Activated T-cell treated with anti-CD3 and anti-CD28 coated beads, Interleukin-2, amount 50 U/mL, for 72 hours (primary cell): ENCODE results near the gene FBH1. TPM values are rescaled to one million over a fixed set of nuclear protein-coding genes. Genes with fewer than 3 reads are reported as not detected.
A peak's percentile ranks its signal among the peaks of the same experiment; 100 is the strongest.
"Not testable (repeated sequence)": the region's sequence is repeated elsewhere in the genome, so short reads cannot be mapped to it uniquely, and the experiment has no call there.

Source experiments
- ATAC-seq, 2 donors: fragments of 150-1000 bp; cut with Tn5 transposase; replicated peaks in 1 of 2; 2 replicates each; pipeline ENCODE4 v1.10.0; 2021; ENCODE audit warnings: moderate library complexity in 2 of 2, mild to moderate bottlenecking in 1 of 2
- DNase-seq, 2 donors: peaks; one replicate each; pipeline ENCODE4 v3.0.0; 2021 to 2022; ENCODE audit warnings: mixed read lengths in 1 of 2
- H3K27ac Mint-ChIP-seq: one replicate; pipeline ENCODE4 v1.8.0; 2022; ENCODE audit warnings: mild to moderate bottlenecking, moderate library complexity, mixed read lengths
- H3K27me3 Mint-ChIP-seq: one replicate; pipeline ENCODE4 v1.8.0; 2022; ENCODE audit warnings: low read depth, mixed read lengths
- H3K36me3 Mint-ChIP-seq, 2 donors: one replicate each; pipeline ENCODE4 v1.8.0; 2022; ENCODE audit warnings: mixed read lengths in 2 of 2, mild to moderate bottlenecking in 1 of 2; ENCODE audit not compliant: insufficient read depth in 2 of 2
- H3K4me1 Mint-ChIP-seq: one replicate; pipeline ENCODE4 v1.8.0; 2022; ENCODE audit warnings: low read depth, mixed read lengths
- H3K4me3 Mint-ChIP-seq, 2 donors: one replicate each; pipeline ENCODE4 v1.8.0; 2022; ENCODE audit warnings: mild to moderate bottlenecking in 2 of 2, mixed read lengths in 2 of 2, moderate library complexity in 2 of 2
- H3K9me3 Mint-ChIP-seq, 2 donors: one replicate each; pipeline ENCODE4 v1.8.0; 2022; ENCODE audit warnings: mixed read lengths in 2 of 2
- total RNA-seq, 2 donors: library from RNA; stranded (reverse); gene quantifications; one replicate each; pipeline ENCODE4 v1.2.3, GENCODE V29; 2022

The FBH1 gene
- total RNA-seq, 2 donors from 2014 or later: 51.0 to 53.6 TPM

DNA sequence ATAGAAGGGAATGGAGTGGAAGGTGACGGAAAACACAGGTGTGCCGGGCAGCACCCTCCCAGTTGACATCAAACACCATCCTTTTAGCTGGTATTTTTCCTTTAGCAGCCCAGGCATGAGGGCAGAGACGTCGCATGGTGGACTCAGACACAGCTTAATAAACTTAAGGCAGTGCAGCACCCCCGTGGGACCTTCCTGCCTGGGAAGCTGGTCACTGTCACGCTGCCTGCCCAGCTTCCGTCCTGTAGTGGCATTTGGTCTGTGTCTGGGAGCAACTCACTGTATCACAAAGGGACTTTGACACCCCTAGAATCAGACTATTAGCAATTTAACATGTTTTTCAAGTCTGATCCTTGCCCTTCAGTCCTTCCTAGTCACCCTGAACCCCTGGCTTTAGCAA lies 51.5 kb downstream of the FBH1 start:
- no peak for ATAC-seq
- Mint-ChIP-seq H3K36me3 (peaks cover 0 to 9% of the 10 kb centered on the region in 2 donors), H3K27me3 (no peaks in the 10 kb centered on the region), H3K27ac (no peak overlapping the region), H3K4me3 (no peak overlapping the region), H3K4me1 (peaks cover 9% of the 10 kb centered on the region), H3K9me3 (no peaks in the 10 kb centered on the region)
- no peak for DNase-seq

DNA sequence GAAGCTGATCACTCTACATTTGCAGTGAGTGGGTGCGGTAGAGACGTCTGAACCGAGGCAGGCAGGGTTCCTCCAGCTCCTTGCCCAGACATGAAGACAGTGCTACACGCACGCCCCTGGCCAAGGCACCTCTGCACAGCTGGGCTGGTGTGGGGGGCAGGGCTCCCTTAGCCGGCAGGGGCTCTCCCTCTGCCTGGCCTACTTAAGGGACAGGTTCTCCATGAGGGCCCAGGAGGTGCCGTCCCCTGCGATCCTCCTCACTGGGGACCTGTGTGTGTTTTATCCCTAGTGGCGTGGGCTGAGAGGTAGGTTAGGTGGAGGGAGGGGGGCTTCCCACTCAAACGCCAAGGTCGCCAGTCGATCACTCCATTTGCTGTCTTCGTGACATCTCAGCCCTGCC lies 52.0 kb downstream of the FBH1 start:
- DNase-seq (no peak), ATAC-seq (no peak)
- no peak overlapping the region for H3K4me3 Mint-ChIP-seq
- no peak overlapping the region for H3K27ac Mint-ChIP-seq
- peaks cover 9% of the 10 kb centered on the region for H3K4me1 Mint-ChIP-seq
- peaks cover 0 to 8% of the 10 kb centered on the region in 2 donors for H3K36me3 Mint-ChIP-seq
- H3K27me3 Mint-ChIP-seq: no peaks in the 10 kb centered on the region
- H3K9me3 Mint-ChIP-seq: no peaks in the 10 kb centered on the region

DNA sequence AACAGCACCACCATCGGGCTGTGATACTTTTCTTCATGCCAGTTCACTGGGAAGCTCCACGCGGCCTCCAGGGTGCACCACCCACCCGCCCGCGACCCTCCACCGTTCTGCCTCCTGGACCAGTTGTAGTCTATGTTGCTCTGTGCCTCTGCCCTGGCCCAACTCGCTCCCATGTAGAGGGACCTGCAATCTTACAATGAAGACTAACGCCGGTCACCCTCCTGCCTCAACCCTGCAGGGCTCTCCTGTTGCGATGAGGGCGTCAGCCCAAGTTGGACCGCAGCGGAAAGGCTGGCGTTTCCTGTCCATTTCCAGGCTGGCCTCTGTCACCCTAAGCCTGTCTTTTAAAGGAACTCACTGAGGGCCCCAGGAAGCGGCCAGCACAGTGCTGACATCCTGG lies 52.4 kb downstream of the FBH1 start:
- Mint-ChIP-seq H3K36me3 (peaks cover 0 to 6% of the 10 kb centered on the region in 2 donors), H3K4me3 (no peak overlapping the region), H3K4me1 (peaks cover 9% of the 10 kb centered on the region), H3K27ac (no peak overlapping the region), H3K9me3 (no peaks in the 10 kb centered on the region), H3K27me3 (no peaks in the 10 kb centered on the region)
- DNase-seq: no peak
- ATAC-seq: no peak

DNA sequence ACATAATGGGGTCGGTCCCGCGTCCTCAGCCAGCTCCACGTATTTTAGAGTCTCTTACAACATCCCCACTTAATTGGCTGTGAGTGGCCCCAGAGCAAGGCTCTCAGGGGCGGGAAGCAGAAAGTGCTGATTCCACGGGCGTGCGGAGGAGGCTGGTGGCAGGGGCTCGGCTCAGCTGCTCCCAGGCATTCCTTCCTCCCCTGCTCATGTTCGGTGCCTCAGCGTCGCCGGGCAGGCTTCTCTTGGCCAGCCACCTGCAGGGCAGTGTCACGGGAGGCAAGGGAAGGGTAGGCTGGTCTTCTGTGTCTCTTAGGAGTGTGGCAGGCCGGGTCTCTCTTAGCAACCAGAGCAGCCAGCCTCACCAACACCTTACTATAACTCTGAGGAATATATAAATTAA lies 53.5 kb downstream of the FBH1 start:
- ATAC-seq (no peak), DNase-seq (no peak)
- Mint-ChIP-seq H3K27me3 (no peaks in the 10 kb centered on the region), H3K4me3 (no peak overlapping the region), H3K36me3 (no peaks in the 10 kb centered on the region), H3K27ac (no peak overlapping the region), H3K9me3 (no peaks in the 10 kb centered on the region), H3K4me1 (peaks cover 9% of the 10 kb centered on the region)

DNA sequence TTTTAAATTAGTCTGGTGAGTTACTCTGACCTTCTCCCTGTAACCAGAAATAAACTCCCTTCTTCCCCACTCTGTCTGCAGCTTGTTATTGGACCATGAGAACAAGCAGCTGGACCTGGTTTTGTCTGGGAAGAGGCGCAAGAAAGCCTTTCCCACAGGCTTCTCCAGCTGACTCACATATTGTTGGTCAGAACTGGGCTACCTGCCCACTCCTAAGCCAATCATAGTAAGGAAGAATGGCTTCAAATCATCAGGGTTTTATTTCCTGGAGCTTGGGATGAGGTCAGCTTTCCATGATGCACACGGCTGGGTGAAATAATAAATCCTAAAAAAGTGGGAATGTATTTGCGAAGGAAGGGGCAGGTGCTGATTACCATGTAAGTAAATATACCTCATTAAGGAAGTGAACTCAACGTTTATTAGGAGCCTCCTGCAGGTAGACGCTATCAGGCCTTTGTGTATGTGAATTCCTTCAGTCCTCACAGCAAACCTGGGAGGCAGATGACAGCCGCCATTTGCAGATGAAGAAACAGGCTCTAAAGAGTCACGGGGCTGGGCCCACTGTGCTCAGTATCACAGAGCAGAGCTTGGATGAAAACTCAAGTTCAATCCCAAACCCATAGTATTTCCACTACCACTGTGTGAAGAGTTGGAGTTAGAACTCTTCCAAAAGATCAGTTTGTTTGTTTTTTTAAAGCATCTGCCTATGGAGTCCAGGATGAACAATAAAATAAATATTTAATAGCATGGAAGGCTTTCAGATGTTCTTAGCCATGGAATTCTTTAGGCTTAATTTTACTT lies 54.5 kb downstream of the FBH1 start:
- H3K36me3 Mint-ChIP-seq: no peaks in the 10 kb centered on the region
- H3K4me3 Mint-ChIP-seq: no peak overlapping the region
- no peaks in the 10 kb centered on the region for H3K27me3 Mint-ChIP-seq
- no peak for DNase-seq
- no peak overlapping the region for H3K27ac Mint-ChIP-seq
- H3K9me3 Mint-ChIP-seq: no peaks in the 10 kb centered on the region
- peaks cover 14% of the 10 kb centered on the region for H3K4me1 Mint-ChIP-seq
- no peak for ATAC-seq

DNA sequence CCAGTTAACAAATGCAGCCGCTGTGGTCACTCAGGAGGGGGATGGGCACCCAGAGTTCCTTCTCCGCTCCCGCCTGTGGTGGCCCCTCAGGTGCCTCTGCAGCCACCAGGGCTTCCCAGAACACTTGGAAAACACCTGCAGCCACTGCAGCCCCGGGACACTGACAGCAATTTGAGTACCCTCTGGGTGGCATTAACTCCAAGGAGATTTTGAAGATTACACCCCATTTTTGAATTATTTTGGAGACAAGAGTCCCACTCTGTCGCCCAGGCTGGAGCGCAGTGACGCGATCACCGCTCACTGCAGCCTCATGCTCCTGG lies 55.1 kb downstream of the FBH1 start:
- Mint-ChIP-seq H3K4me1 (peaks cover 15% of the 10 kb centered on the region), H3K36me3 (no peaks in the 10 kb centered on the region), H3K27ac (no peak overlapping the region), H3K27me3 (no peaks in the 10 kb centered on the region), H3K4me3 (no peak overlapping the region), H3K9me3 (no peaks in the 10 kb centered on the region)
- no peak for DNase-seq
- no peak for ATAC-seq

DNA sequence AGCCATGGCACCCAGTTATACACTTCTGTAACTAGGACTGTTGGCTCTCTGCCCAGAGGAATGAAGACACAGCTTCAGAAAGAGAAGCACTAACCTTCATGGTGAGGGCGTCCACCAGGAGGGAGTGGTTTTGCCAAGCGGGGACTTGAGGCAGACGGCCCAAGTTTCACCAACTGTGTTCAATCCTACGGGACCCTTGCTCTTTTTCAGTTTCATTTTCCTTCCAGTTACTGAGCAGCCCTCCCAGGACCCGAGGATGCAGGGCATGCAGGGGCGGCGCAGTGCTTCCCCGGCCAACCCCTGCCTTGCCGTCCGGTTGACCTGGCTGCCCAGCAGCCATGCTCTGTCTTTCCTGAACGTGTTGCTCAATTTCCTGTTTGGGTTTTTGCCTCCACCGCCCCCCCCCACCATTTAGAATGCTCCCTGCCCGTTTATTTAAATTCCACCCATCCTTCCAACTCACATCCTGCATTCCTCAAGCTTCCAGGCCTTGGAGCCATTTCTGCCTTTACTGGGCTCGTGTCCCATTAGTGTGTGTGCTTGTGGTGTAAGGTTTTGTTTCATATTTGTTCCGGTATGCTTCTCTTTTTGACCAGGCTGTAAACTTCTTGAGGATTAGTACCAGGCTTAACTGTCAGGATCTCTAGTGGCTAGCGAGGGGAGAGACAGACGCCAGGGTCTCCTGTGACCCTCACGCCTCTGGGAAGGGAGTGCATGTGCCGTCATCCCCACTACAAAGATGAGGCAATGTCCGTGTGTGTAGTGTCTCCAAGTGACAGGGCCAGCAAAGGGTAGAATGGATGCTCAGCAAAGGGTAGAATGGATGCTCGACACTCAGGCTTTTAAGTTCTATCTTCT lies 55.7 kb downstream of the FBH1 start:
- Mint-ChIP-seq H3K27me3 (no peaks in the 10 kb centered on the region), H3K36me3 (no peaks in the 10 kb centered on the region), H3K4me3 (peak overlapping the region; percentile 19 to 46), H3K9me3 (no peaks in the 10 kb centered on the region), H3K4me1 (peaks cover 15% of the 10 kb centered on the region), H3K27ac (peak overlapping the region; percentile 20)
- DNase-seq (no peak), ATAC-seq (peak in 1 of 2 donors; percentile 7)

DNA sequence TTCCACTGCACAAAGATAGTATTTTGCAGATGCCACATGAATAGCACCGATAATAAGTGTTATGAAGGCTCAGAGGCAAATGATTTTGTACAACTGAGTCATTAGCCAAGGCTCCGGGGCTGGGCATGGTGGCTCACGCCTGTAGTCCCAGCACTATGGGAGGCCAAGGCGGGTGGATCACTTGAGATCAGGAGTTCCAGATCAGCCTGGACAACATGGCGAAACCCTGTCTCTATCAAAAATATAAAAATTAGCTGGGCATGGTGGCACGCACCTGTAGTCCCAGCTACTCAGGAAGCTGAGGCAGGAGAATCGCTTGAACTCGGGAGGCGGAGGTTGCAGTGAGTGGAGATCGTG lies 56.4 kb downstream of the FBH1 start:
- H3K27ac Mint-ChIP-seq, DNase-seq, H3K9me3 Mint-ChIP-seq, ATAC-seq, H3K36me3 Mint-ChIP-seq, H3K4me3 Mint-ChIP-seq, H3K27me3 Mint-ChIP-seq: not testable (repeated sequence)
- peaks cover 15% of the 10 kb centered on the region for H3K4me1 Mint-ChIP-seq

DNA sequence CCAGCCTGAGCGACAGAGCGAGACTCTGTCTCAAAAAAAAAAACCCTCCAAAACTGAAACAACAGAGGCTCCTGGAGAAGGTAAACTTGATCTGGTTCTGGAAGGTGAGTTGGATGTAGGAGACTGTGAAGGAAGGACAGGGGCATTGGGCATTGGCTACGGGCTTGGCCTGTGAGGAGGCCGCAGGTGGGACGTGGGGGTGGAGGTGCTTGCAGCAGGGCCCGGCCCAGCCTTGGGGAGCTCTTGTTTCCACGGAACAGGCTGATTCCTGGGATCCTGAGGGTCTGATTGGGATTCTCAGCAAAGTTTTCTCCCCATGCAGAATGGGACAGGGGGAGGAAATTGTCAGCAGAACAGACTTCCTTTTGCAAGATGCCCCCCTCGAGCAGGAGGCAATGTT lies 56.7 kb downstream of the FBH1 start:
- no peak overlapping the region for H3K27ac Mint-ChIP-seq
- H3K36me3 Mint-ChIP-seq: no peaks in the 10 kb centered on the region
- H3K9me3 Mint-ChIP-seq: no peaks in the 10 kb centered on the region
- no peak for ATAC-seq
- no peaks in the 10 kb centered on the region for H3K27me3 Mint-ChIP-seq
- peaks cover 15% of the 10 kb centered on the region for H3K4me1 Mint-ChIP-seq
- no peak for DNase-seq
- no peak overlapping the region for H3K4me3 Mint-ChIP-seq

DNA sequence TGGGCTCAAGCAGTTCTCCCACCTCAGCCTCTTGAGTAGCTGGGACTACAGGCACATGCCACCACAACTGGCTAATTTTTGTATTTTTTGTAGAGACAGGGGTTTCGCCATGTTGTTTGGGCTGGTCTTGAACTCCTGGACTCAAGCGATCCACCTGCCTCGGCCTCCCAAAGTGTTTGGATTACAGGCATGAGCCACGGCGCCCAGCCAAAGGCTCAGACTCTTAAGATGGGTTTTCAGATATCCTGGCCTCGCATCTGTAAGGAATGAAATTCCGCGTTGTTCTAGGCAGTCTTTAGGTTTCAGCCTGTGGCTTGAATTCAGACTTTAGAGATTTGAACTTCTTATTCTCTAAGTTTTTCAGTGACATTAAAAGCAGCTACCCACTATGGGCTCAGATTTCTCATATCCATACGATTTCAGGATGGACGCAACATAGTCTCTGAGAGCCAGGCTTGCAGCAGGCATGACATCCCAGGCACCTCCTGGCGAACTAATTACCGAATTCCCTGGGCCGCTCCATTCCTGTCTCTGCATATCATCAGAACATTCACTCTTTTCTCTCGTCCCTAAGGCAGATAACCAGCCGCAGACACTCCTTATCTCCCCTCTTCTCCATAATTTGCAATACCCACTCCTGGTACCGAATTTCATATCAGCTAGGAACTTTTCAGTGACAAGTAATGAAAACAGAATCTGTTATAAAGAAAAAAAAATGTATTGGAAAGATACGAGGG lies 57.6 kb downstream of the FBH1 start:
- no peaks in the 10 kb centered on the region for H3K27me3 Mint-ChIP-seq
- no peaks in the 10 kb centered on the region for H3K36me3 Mint-ChIP-seq
- ATAC-seq (no peak), DNase-seq (no peak)
- no peaks in the 10 kb centered on the region for H3K9me3 Mint-ChIP-seq
- no peak overlapping the region for H3K27ac Mint-ChIP-seq
- H3K4me1 Mint-ChIP-seq: peaks cover 15% of the 10 kb centered on the region
- no peak overlapping the region for H3K4me3 Mint-ChIP-seq

DNA sequence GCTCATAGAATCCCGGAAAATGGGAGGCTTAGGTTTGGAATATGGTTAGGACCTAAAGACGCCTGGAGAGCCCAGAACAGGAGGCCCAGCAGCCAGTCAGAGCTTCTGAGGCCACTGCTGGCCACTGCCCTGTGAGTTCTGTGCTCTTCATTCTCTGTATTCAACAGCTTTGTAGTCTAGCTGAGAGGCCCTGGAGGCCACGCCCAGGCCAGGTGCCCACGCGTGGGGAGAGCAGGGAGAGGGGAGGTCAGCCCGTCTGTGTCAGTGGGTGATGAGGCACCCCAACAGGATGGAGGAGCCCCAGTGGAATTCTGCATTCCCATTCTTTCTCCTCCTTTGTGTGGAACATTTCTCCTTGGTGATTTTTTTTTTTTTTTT lies 58.2 kb downstream of the FBH1 start:
- no peaks in the 10 kb centered on the region for H3K36me3 Mint-ChIP-seq

DNA sequence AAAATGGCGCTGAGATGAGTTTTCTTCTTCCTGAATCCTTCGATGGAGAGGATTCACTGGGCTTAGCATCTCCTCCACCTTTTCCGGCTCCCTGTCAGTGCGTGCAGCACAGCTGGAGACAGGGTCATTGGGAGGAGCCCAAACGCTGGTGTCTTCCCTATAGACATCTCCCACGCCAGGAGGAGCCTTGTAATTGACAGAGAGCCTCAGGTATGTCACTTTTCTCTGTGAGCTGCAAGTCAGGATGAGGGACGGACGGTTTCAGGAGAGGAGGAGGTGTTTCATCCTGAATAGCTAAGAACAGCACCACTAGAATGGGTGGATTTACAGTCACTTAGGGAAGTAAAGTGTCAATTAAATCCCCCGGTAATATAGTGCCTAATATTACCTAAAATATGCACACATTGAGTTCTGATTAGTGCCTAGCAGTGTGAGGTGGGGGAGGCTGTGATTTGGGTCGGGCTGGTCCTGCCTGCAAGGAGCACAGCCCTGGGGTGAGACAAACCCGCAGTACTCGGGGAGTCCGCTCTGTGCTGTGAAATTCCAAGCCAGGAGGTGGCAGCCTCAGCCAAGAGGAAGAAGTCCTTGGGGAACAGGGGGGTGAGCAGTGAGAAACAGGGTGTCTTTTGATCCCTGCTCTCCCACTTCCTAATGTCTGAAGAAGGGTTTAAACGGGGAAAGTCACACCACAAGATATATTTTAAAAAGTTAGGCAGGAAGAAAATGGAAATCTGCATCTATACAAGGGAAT lies 59.1 kb downstream of the FBH1 start:
- peaks cover 15% of the 10 kb centered on the region for H3K4me1 Mint-ChIP-seq
- no peaks in the 10 kb centered on the region for H3K36me3 Mint-ChIP-seq
- DNase-seq: peak; percentile 20 to 32
- ATAC-seq: peak in 1 of 2 donors; percentile 47
- H3K27me3 Mint-ChIP-seq: no peaks in the 10 kb centered on the region
- H3K9me3 Mint-ChIP-seq: no peaks in the 10 kb centered on the region
- H3K4me3 Mint-ChIP-seq: no peak overlapping the region
- peak overlapping the region; percentile 68 for H3K27ac Mint-ChIP-seq

More for the DNA sequence above, 58.2 kb downstream of the FBH1 start:
- Mint-ChIP-seq H3K4me3 (no peak overlapping the region), H3K4me1 (peaks cover 15% of the 10 kb centered on the region), H3K9me3 (no peaks in the 10 kb centered on the region), H3K27me3 (no peaks in the 10 kb centered on the region), H3K27ac (no peak overlapping the region)
- DNase-seq: no peak
- no peak for ATAC-seq
